ENCODE measurements around the gene BCL2.
"Not testable (repeated sequence)": the region's sequence is repeated elsewhere in the genome, so short reads cannot be mapped to it uniquely, and the experiment has no call there.

Gene BCL2

GRCh38 chr18:63229971-63230370, 89.6 kb downstream of the BCL2 start:
- no peak for DNase-seq

DNA sequence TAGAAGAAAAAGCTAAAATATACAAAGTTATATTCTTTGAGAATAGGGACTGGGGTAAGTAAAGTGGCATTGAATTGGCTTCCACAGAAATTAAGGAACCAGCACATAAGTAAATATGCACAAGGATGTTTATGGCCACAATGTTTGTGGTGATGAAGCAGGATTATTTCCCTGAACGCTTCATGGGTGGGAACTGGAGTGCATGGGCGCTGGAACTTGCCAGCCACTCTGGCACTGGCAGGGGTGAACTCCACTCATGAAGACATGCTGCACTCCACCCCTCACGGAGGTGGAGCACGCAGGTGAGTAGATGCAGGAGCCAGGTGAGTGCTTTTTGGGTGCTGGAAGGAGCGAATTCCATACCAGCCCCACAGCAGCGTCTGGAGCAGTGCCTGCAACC, 94.1 kb downstream of the BCL2 start:
- DNase-seq: no peak

DNA sequence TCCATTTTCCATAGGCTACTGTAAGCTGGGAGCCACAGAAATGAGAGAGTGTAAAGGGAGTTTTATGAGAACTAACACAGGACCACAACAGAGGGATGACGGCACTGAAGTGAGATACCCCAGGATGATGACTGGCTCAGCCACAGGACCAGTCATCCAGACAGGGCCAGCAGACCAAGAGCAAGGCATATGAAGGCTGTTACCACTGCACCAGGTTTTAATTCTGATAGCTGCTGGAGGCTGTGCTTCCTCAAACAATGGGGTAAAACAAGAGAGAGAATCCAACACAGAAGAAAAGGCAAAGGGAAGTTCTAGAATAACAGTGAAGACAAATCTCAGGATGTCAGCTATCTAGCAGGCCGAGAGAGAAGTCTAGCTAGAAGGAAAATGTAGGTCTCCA, 94.9 kb downstream of the BCL2 start:
- DNase-seq: peak in 1 of 4 experiments; percentile 27

GRCh38 chr18:63223837-63224236, 95.7 kb downstream of the BCL2 start:
- DNase-seq: no peak

DNA sequence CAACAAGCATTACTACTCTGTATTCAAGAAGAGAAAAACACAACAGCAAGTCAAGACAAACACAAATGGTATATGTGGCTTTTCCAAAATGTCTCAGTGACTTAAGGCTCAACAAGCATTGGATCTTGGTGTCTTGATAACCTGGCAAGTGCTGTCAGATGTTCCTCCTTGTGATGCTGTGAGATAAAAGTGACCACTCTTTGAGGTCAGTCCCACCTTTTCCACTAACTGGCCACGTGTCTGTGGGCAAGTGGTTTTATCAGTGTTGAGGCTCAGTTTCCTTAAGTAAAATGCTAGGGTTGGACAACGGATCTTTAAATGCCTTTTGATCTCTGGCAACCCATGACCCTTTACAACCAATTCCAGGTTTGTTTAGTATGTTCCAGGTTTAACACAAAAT, 98.7 kb downstream of the BCL2 start:
- no peak for DNase-seq

DNA sequence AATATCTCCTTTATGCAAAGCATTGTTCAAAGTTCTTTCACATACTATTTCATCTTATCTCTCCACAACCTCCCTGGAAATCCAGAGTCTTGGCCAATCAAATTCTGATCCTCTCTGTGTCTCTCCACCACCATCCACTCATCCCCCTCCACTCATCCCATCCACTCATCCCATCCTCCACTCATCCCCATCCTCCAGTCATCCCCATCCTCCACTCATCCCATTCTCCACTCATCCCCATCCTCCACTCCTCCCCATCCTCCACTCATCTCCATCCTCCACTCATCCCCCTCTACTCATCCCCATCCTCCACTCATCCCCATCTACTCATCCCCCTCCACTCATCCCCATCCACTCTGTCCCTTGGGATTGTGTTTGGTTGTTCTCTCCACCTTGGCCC, 101.1 kb downstream of the BCL2 start:
- DNase-seq: no peak

- peak in 1 of 4 experiments; percentile 17 for DNase-seq
These were observed 102.9 kb downstream of the BCL2 start for GRCh38 chr18:63216516-63217311.

DNA sequence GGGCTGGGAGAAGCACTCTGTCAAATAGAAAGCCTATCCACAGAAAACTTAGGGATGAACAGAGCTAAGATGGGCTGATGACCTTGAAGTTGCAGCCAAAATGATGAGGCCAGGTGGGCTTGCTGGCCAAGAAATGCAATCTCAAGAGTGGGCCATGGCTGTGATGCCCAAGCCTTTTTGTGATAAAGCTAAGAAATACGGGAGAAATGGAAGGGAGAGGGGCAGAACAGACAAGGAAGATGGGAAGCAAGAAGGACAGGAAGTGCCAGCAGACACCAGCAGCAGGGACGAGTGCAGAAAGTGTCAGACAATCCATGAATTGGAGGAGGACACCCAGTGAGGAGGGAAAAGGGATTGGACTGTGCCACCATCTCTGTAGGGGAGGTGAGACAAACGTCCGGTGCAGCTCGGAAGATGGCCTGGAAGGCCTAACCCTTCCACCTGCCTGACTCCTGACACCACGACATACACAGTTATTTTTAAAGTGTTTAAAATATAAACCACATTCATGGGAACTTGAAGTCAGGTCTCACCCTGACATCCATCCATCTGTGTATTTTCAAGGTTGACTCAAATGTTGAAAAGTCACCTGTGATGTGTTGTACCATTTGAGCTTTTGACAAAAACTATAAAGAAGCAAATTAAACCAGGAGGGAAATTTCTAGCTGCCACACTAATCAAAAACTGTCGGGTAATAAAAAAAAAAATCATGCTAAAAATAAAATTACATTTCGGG, 105.5 kb downstream of the BCL2 start:
- no peak for DNase-seq

DNA sequence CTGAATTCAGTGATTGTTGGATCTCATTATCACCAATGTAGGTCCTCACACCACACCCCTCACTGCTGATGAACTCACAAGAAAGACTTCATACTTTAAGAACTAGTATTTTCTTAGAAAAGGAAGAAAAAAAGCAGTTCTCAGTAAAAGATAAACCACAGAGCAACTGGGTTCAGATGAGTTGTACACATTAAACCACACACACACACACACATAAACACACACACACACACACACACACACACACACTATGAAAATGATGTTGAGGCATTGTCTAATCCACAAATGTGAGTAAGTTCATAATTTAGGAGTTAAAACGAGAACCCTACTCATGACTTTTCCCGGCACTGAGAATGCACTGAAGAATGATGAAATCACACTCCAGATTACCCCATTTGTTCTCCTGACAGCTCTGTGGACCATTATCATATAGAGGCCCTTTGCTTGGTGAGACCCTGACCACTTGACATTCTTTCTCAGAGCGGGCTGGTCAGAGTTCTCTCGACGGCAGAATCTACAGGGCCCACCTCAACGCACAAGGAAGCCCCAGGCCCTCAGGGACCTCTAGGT, 106.2 kb downstream of the BCL2 start:
- peak in 1 of 4 experiments; percentile 30 for DNase-seq

GRCh38 chr18:63210521-63210920, 109.0 kb downstream of the BCL2 start:
- no peak for DNase-seq

- DNase-seq: no peak
These were observed 110.9 kb downstream of the BCL2 start for GRCh38 chr18:63208676-63209075.

DNA sequence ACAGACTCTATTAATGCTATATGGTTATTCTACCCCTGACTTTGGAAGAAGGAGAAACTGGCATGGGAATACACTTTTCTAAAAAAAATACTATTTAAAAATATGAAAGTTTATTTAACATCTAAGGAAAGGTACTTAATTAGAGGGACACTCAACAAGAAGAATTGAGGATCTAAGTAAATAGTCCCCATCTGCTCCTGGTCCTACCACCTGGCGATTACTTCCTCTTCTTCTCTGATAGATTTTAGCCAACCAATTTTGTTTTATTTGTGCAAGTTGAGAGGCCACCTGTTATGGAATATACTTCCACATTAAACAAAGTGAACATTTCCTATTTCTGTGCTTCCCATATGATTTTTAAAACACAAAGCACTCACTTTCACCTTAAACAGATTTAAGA, 111.7 kb downstream of the BCL2 start:
- DNase-seq: no peak

- DNase-seq: peak in 1 of 4 experiments; percentile 4
These were observed 112.3 kb downstream of the BCL2 start for GRCh38 chr18:63207143-63207790.

GRCh38 chr18:63206433-63207142, 113.0 kb downstream of the BCL2 start:
- DNase-seq: no peak

- DNase-seq: peak in 1 of 4 experiments; percentile 5
These were observed 113.7 kb downstream of the BCL2 start for GRCh38 chr18:63205791-63206252.

DNA sequence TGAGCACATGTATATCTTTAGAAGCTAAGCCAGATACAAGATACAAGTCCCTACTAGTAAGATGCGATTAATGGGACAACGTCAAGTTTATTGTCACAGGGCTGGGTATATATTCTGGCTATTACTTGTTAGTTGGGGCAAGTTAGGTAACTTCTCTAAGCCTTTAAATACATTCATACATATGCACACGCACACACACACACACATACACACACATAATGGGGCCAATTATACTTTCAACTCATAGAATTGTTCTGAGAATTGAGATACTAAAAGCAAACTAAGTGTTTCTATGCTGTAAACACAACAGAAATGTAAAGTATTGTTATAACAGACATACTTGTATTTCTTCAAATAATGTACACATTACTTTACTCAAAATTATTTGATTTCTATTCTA, 116.1 kb downstream of the BCL2 start:
- no peak for DNase-seq

GRCh38 chr18:63202828-63203227, 116.7 kb downstream of the BCL2 start:
- DNase-seq: no peak

GRCh38 chr18:63201456-63201855, 118.1 kb downstream of the BCL2 start:
- not testable (repeated sequence) for DNase-seq

- peak in 2 of 4 experiments; percentile 20 for DNase-seq
These were observed 119.8 kb downstream of the BCL2 start for GRCh38 chr18:63199743-63200241.

- DNase-seq: no peak
These were observed 120.5 kb downstream of the BCL2 start for GRCh38 chr18:63198868-63199742.

GRCh38 chr18:63198098-63198760, 121.3 kb downstream of the BCL2 start:
- no peak for DNase-seq

Data from activated CD4-positive, CD25-positive, alpha-beta regulatory T cell (primary cell).